Measurements from ENCODE around the gene MBP.

Gene MBP

GRCh38 chr18:77131100-77131651 lies 1.4 kb downstream of the MBP start:
- Histone ChIP-seq H3K4me1 (ENCODE audit: control insufficient read depth, insufficient read depth, low read length) (no peaks in the 10 kb centered on the region), H3K9ac (ENCODE audit: low read depth, low read length) (no peak overlapping the region), H3K27me3 (ENCODE audit: control insufficient read depth, insufficient read depth, low read length) (peaks cover 30% of the 10 kb centered on the region), H3K9me3 (ENCODE audit: control insufficient read depth, insufficient read depth, low read length) (no peaks in the 10 kb centered on the region), H3K36me3 (ENCODE audit: control insufficient read depth, insufficient read depth, low read length) (no peaks in the 10 kb centered on the region), H3K4me3 (ENCODE audit: low read depth, low read length) (peak overlapping the region; percentile 62)

GRCh38 chr18:77130229-77131099 lies 2.1 kb downstream of the MBP start:
- H3K4me1 ChIP-seq (ENCODE audit: control insufficient read depth, insufficient read depth, low read length): no peaks in the 10 kb centered on the region
- no peaks in the 10 kb centered on the region for H3K36me3 ChIP-seq (ENCODE audit: control insufficient read depth, insufficient read depth, low read length)
- H3K9ac ChIP-seq (ENCODE audit: low read depth, low read length): no peak overlapping the region
- peaks cover 30% of the 10 kb centered on the region for H3K27me3 ChIP-seq (ENCODE audit: control insufficient read depth, insufficient read depth, low read length)
- H3K9me3 ChIP-seq (ENCODE audit: control insufficient read depth, insufficient read depth, low read length): no peaks in the 10 kb centered on the region
- peak overlapping the region; percentile 62 for H3K4me3 ChIP-seq (ENCODE audit: low read depth, low read length)

GRCh38 chr18:77129150-77129551 lies 3.4 kb downstream of the MBP start:
- H3K36me3 ChIP-seq (ENCODE audit: control insufficient read depth, insufficient read depth, low read length): no peaks in the 10 kb centered on the region
- no peak overlapping the region for H3K9ac ChIP-seq (ENCODE audit: low read depth, low read length)
- H3K4me1 ChIP-seq (ENCODE audit: control insufficient read depth, insufficient read depth, low read length): no peaks in the 10 kb centered on the region
- peaks cover 23% of the 10 kb centered on the region for H3K27me3 ChIP-seq (ENCODE audit: control insufficient read depth, insufficient read depth, low read length)
- no peaks in the 10 kb centered on the region for H3K9me3 ChIP-seq (ENCODE audit: control insufficient read depth, insufficient read depth, low read length)
- H3K4me3 ChIP-seq (ENCODE audit: low read depth, low read length): no peak overlapping the region

- H3K9me3 ChIP-seq (ENCODE audit: control insufficient read depth, insufficient read depth, low read length): no peaks in the 10 kb centered on the region
- H3K27me3 ChIP-seq (ENCODE audit: control insufficient read depth, insufficient read depth, low read length): peaks cover 13% of the 10 kb centered on the region
- no peaks in the 10 kb centered on the region for H3K36me3 ChIP-seq (ENCODE audit: control insufficient read depth, insufficient read depth, low read length)
- no peaks in the 10 kb centered on the region for H3K4me1 ChIP-seq (ENCODE audit: control insufficient read depth, insufficient read depth, low read length)
- no peak overlapping the region for H3K9ac ChIP-seq (ENCODE audit: low read depth, low read length)
- H3K4me3 ChIP-seq (ENCODE audit: low read depth, low read length): no peak overlapping the region
Measured at GRCh38 chr18:77127769-77128671, 4.6 kb downstream of the MBP start.

- Histone ChIP-seq H3K9ac (ENCODE audit: low read depth, low read length) (no peak overlapping the region), H3K4me3 (ENCODE audit: low read depth, low read length) (no peak overlapping the region), H3K4me1 (ENCODE audit: control insufficient read depth, insufficient read depth, low read length) (no peaks in the 10 kb centered on the region), H3K36me3 (ENCODE audit: control insufficient read depth, insufficient read depth, low read length) (no peaks in the 10 kb centered on the region), H3K9me3 (ENCODE audit: control insufficient read depth, insufficient read depth, low read length) (no peaks in the 10 kb centered on the region), H3K27me3 (ENCODE audit: control insufficient read depth, insufficient read depth, low read length) (no peaks in the 10 kb centered on the region)
Measured at GRCh38 chr18:77124452-77124922, 8.1 kb downstream of the MBP start.

GRCh38 chr18:77123320-77124231 lies 9.0 kb downstream of the MBP start:
- Histone ChIP-seq H3K36me3 (ENCODE audit: control insufficient read depth, insufficient read depth, low read length) (no peaks in the 10 kb centered on the region), H3K9ac (ENCODE audit: low read depth, low read length) (no peak overlapping the region), H3K4me1 (ENCODE audit: control insufficient read depth, insufficient read depth, low read length) (no peaks in the 10 kb centered on the region), H3K9me3 (ENCODE audit: control insufficient read depth, insufficient read depth, low read length) (no peaks in the 10 kb centered on the region), H3K27me3 (ENCODE audit: control insufficient read depth, insufficient read depth, low read length) (no peaks in the 10 kb centered on the region), H3K4me3 (ENCODE audit: low read depth, low read length) (no peak overlapping the region)

- no peaks in the 10 kb centered on the region for H3K27me3 ChIP-seq (ENCODE audit: control insufficient read depth, insufficient read depth, low read length)
- H3K36me3 ChIP-seq (ENCODE audit: control insufficient read depth, insufficient read depth, low read length): no peaks in the 10 kb centered on the region
- no peaks in the 10 kb centered on the region for H3K4me1 ChIP-seq (ENCODE audit: control insufficient read depth, insufficient read depth, low read length)
- H3K9ac ChIP-seq (ENCODE audit: low read depth, low read length): no peak overlapping the region
- H3K9me3 ChIP-seq (ENCODE audit: control insufficient read depth, insufficient read depth, low read length): no peaks in the 10 kb centered on the region
- no peak overlapping the region for H3K4me3 ChIP-seq (ENCODE audit: low read depth, low read length)
Measured at GRCh38 chr18:77121523-77121922, 11.1 kb downstream of the MBP start.

GRCh38 chr18:77119851-77120491 lies 12.6 kb downstream of the MBP start:
- Histone ChIP-seq H3K9me3 (ENCODE audit: control insufficient read depth, insufficient read depth, low read length) (no peaks in the 10 kb centered on the region), H3K27me3 (ENCODE audit: control insufficient read depth, insufficient read depth, low read length) (no peaks in the 10 kb centered on the region), H3K9ac (ENCODE audit: low read depth, low read length) (no peak overlapping the region), H3K4me1 (ENCODE audit: control insufficient read depth, insufficient read depth, low read length) (no peaks in the 10 kb centered on the region), H3K36me3 (ENCODE audit: control insufficient read depth, insufficient read depth, low read length) (no peaks in the 10 kb centered on the region), H3K4me3 (ENCODE audit: low read depth, low read length) (no peak overlapping the region)

GRCh38 chr18:77119101-77119850 lies 13.3 kb downstream of the MBP start:
- no peaks in the 10 kb centered on the region for H3K4me1 ChIP-seq (ENCODE audit: control insufficient read depth, insufficient read depth, low read length)
- H3K36me3 ChIP-seq (ENCODE audit: control insufficient read depth, insufficient read depth, low read length): no peaks in the 10 kb centered on the region
- H3K9ac ChIP-seq (ENCODE audit: low read depth, low read length): no peak overlapping the region
- no peak overlapping the region for H3K4me3 ChIP-seq (ENCODE audit: low read depth, low read length)
- no peaks in the 10 kb centered on the region for H3K9me3 ChIP-seq (ENCODE audit: control insufficient read depth, insufficient read depth, low read length)
- H3K27me3 ChIP-seq (ENCODE audit: control insufficient read depth, insufficient read depth, low read length): no peaks in the 10 kb centered on the region
